Activated naive CD8-positive, alpha-beta T cell treated with anti-CD3 and anti-CD28 coated beads, Interleukin-2, amount 50 U/mL, for 24 hours (primary cell): Measurements from ENCODE around the gene CAMTA1.
A peak's percentile ranks its signal among the peaks of the same experiment; 100 is the strongest.

Experiments used
- ATAC-seq: fragments of 150-1000 bp; cut with Tn5 transposase; one replicate; pipeline ENCODE4 v1.10.0; 2021
- DNase-seq: peaks from one replicate; pipeline ENCODE4 v3.0.0; 2021
- H3K27ac Mint-ChIP-seq: one replicate; pipeline ENCODE4 v1.8.0; 2021; ENCODE audit warnings: mild to moderate bottlenecking, mixed read lengths
- H3K27me3 Mint-ChIP-seq: one replicate; pipeline ENCODE4 v1.8.0; 2021; ENCODE audit warnings: mixed read lengths
- H3K36me3 Mint-ChIP-seq: one replicate; pipeline ENCODE4 v1.8.0; 2021; ENCODE audit warnings: low read depth, mixed read lengths
- H3K4me1 Mint-ChIP-seq: one replicate; pipeline ENCODE4 v1.8.0; 2021; ENCODE audit warnings: mixed read lengths
- H3K4me3 Mint-ChIP-seq: one replicate; pipeline ENCODE4 v1.8.0; 2021; ENCODE audit warnings: mild to moderate bottlenecking, moderate library complexity, mixed read lengths
- H3K9me3 Mint-ChIP-seq: one replicate; pipeline ENCODE4 v1.8.0; 2021; ENCODE audit warnings: mixed read lengths

The CAMTA1 gene

GRCh38 chr1:7753641-7754040 is 968.4 kb downstream of the CAMTA1 start:
- Mint-ChIP-seq H3K9me3 (no peaks in the 10 kb centered on the region), H3K27me3 (peaks cover 6% of the 10 kb centered on the region), H3K4me3 (no peak overlapping the region), H3K4me1 (peaks cover 18% of the 10 kb centered on the region), H3K36me3 (no peaks in the 10 kb centered on the region), H3K27ac (no peak overlapping the region)
- ATAC-seq (no peak), DNase-seq (no peak)

DNA sequence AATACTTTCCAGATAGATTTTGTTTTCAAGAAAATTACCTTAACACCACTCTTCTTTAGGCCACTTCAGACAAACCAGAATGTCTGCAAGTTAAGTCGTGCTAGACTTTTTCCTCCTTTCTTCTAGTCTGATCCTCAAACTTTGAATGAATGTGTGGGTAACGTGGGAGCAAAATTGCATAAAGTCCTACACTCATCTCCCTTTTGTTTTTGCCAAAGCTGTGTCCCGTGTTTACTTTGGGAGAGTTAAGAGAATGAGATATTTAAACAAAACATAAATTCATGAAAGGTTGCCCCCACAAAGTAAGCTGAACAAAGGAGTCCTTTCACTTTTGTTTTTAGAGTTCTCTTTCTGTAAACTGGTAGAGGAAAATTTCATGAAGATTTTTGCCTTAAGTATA is 969.0 kb downstream of the CAMTA1 start:
- H3K4me1 Mint-ChIP-seq, result peaks cover 18% of the 10 kb centered on the region
- no peak for ATAC-seq

GRCh38 chr1:7755448-7755847 is 970.2 kb downstream of the CAMTA1 start:
- H3K27me3 Mint-ChIP-seq, result peaks cover 6% of the 10 kb centered on the region
- H3K27ac Mint-ChIP-seq, result no peak overlapping the region
- H3K36me3 Mint-ChIP-seq, result no peaks in the 10 kb centered on the region
- no peak for ATAC-seq
- DNase-seq, result no peak
- H3K9me3 Mint-ChIP-seq, result no peaks in the 10 kb centered on the region
- peaks cover 18% of the 10 kb centered on the region for H3K4me1 Mint-ChIP-seq
- H3K4me3 Mint-ChIP-seq, result no peak overlapping the region

More for the DNA sequence above, 969.0 kb downstream of the CAMTA1 start:
- no peaks in the 10 kb centered on the region for H3K36me3 Mint-ChIP-seq
- H3K9me3 Mint-ChIP-seq, result no peaks in the 10 kb centered on the region
- no peak overlapping the region for H3K27ac Mint-ChIP-seq
- H3K27me3 Mint-ChIP-seq, result peaks cover 6% of the 10 kb centered on the region
- DNase-seq, result no peak
- no peak overlapping the region for H3K4me3 Mint-ChIP-seq

DNA sequence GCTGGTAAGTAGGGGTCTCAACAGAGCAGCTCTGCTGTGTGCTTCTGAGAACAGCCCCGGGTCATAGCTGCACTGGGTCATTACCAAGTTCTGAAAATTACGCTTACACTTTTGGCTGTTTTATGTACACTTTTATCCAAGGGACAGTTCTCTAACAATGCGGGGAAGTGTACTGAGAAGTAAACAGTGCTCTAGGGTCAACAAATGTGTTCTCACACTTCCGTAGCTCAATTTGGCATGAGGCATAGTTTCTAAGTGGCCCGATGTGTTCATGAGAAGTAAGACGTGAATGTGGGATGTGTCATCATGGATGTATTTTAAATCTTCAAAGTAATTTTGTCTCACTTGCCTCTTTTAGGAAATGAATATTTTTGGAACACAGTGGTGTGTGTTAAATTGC is 975.0 kb downstream of the CAMTA1 start:
- H3K27me3 Mint-ChIP-seq, result peaks cover 5% of the 10 kb centered on the region
- DNase-seq (no peak), ATAC-seq (no peak)
- no peaks in the 10 kb centered on the region for H3K36me3 Mint-ChIP-seq
- no peaks in the 10 kb centered on the region for H3K4me1 Mint-ChIP-seq
- H3K4me3 Mint-ChIP-seq, result no peak overlapping the region
- H3K27ac Mint-ChIP-seq, result no peak overlapping the region
- no peaks in the 10 kb centered on the region for H3K9me3 Mint-ChIP-seq

DNA sequence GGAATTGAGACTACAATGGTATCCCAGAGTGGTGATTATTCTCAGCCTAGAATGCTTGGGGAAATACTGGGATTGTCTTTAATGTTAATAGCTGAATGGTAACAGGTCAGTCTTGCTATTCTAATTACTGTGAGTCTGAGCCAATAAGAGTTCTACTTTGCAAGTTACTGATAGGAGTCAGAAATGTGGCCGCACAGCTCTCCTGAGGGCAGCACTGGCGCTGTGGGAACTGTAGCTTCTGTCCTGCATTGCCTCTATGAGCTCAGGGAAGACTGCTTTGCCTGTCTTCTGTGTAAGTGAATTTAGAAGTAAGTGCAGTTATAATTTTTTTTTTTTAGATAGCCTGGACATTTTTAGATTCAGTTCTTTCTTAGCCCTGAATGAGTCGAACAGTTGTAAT is 975.8 kb downstream of the CAMTA1 start:
- H3K27me3 Mint-ChIP-seq, result peaks cover 3% of the 10 kb centered on the region
- no peaks in the 10 kb centered on the region for H3K36me3 Mint-ChIP-seq
- no peaks in the 10 kb centered on the region for H3K9me3 Mint-ChIP-seq
- no peak for DNase-seq
- H3K27ac Mint-ChIP-seq, result no peak overlapping the region
- no peak overlapping the region for H3K4me3 Mint-ChIP-seq
- H3K4me1 Mint-ChIP-seq, result no peaks in the 10 kb centered on the region
- ATAC-seq, result no peak

GRCh38 chr1:7767176-7767575 is 981.9 kb downstream of the CAMTA1 start:
- peaks cover 13% of the 10 kb centered on the region for H3K27me3 Mint-ChIP-seq
- H3K4me3 Mint-ChIP-seq, result no peak overlapping the region
- DNase-seq (no peak), ATAC-seq (no peak)
- peaks cover 11% of the 10 kb centered on the region for H3K4me1 Mint-ChIP-seq
- no peaks in the 10 kb centered on the region for H3K36me3 Mint-ChIP-seq
- no peaks in the 10 kb centered on the region for H3K9me3 Mint-ChIP-seq
- H3K27ac Mint-ChIP-seq, result no peak overlapping the region

GRCh38 chr1:7768583-7768982 is 983.3 kb downstream of the CAMTA1 start:
- peaks cover 25% of the 10 kb centered on the region for H3K4me1 Mint-ChIP-seq
- DNase-seq, result no peak
- no peak overlapping the region for H3K4me3 Mint-ChIP-seq
- no peak overlapping the region for H3K27ac Mint-ChIP-seq
- peaks cover 12% of the 10 kb centered on the region for H3K27me3 Mint-ChIP-seq
- no peak for ATAC-seq
- no peaks in the 10 kb centered on the region for H3K9me3 Mint-ChIP-seq
- H3K36me3 Mint-ChIP-seq, result peaks cover 5% of the 10 kb centered on the region

- Mint-ChIP-seq H3K9me3 (no peaks in the 10 kb centered on the region), H3K27me3 (peaks cover 12% of the 10 kb centered on the region), H3K36me3 (peaks cover 14% of the 10 kb centered on the region), H3K4me1 (peaks cover 30% of the 10 kb centered on the region), H3K4me3 (peak overlapping the region; percentile 19), H3K27ac (no peak overlapping the region)
- ATAC-seq (no peak), DNase-seq (no peak)
Observed at GRCh38 chr1:7769673-7770412, 984.6 kb downstream of the CAMTA1 start.

DNA sequence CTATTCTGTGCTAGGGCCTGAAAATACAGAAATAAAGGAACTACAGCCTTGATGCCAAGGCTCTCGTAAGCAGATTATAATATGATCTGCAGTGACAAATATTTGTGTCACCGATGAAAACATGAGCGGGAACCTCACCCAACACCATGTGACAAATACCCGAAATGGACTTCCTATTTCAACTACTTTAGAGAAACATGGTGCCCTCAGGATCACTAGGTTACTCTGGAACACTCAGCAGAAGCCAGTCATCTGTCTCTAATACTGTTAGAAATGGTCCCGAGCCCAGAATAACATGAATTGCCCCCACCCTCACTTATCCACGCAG is 985.4 kb downstream of the CAMTA1 start:
- H3K4me3 Mint-ChIP-seq, result peak overlapping the region; percentile 87
- peaks cover 16% of the 10 kb centered on the region for H3K36me3 Mint-ChIP-seq
- peak overlapping the region; percentile 75 for H3K27ac Mint-ChIP-seq
- H3K4me1 Mint-ChIP-seq, result peaks cover 32% of the 10 kb centered on the region
- peaks cover 12% of the 10 kb centered on the region for H3K27me3 Mint-ChIP-seq
- no peak for DNase-seq
- ATAC-seq, result peak; percentile 7
- no peaks in the 10 kb centered on the region for H3K9me3 Mint-ChIP-seq

- DNase-seq (peak; percentile 91), ATAC-seq (peak; percentile 90)
- no peaks in the 10 kb centered on the region for H3K9me3 Mint-ChIP-seq
- peak within 1 kb of the TSS; percentile 75 for H3K27ac Mint-ChIP-seq
- H3K36me3 Mint-ChIP-seq, result peaks cover 16% of the 10 kb centered on the region
- H3K4me1 Mint-ChIP-seq, result peaks cover 32% of the 10 kb centered on the region
- H3K4me3 Mint-ChIP-seq, result peak within 1 kb of the TSS; percentile 87
- H3K27me3 Mint-ChIP-seq, result peaks cover 12% of the 10 kb centered on the region
Observed at GRCh38 chr1:7770997-7771822, 986.0 kb downstream of the CAMTA1 start, which contains the start of gene VAMP3. Gene VAMP3, plus strand, starts transcription at chr1:7771296. Its CDS starts 88 bp downstream, at chr1:7771384.

- Mint-ChIP-seq H3K27me3 (peaks cover 12% of the 10 kb centered on the region), H3K9me3 (no peaks in the 10 kb centered on the region), H3K4me3 (peak overlapping the region; percentile 87), H3K36me3 (peaks cover 19% of the 10 kb centered on the region), H3K27ac (peak overlapping the region; percentile 69), H3K4me1 (peaks cover 32% of the 10 kb centered on the region)
- no peak for DNase-seq
- ATAC-seq, result no peak
Observed at GRCh38 chr1:7771823-7772299, 986.6 kb downstream of the CAMTA1 start.

- peaks cover 30% of the 10 kb centered on the region for H3K4me1 Mint-ChIP-seq
- H3K27ac Mint-ChIP-seq, result no peak overlapping the region
- no peaks in the 10 kb centered on the region for H3K27me3 Mint-ChIP-seq
- H3K36me3 Mint-ChIP-seq, result peaks cover 27% of the 10 kb centered on the region
- DNase-seq, result no peak
- no peak overlapping the region for H3K4me3 Mint-ChIP-seq
- no peaks in the 10 kb centered on the region for H3K9me3 Mint-ChIP-seq
- no peak for ATAC-seq
Observed at GRCh38 chr1:7777591-7777990, 992.3 kb downstream of the CAMTA1 start.

DNA sequence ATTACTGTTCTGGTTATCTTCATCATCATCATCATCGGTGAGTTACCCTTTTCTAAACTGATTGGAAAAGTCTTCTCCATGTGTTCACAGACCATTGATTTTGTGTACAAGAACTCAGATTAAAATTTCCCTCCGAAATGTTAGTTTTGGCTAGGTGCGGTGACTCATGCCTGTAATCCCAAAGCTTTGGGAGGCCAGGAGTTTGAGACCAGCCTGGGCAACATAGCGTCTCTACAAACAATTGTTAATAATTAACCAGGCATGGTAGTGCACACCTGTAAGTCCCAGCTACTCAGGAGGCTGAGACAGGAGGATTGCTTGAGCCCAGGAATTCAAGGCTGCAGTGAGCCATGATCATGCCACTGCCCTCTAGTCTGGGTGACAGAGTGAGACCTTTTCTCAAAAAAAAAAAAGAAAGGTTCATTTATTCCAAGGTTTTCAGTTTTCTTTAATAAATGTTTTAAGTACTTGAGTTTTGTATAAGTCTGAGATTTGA is 992.9 kb downstream of the CAMTA1 start:
- H3K36me3 Mint-ChIP-seq, result peaks cover 26% of the 10 kb centered on the region
- ATAC-seq (no peak), DNase-seq (no peak)
- no peaks in the 10 kb centered on the region for H3K27me3 Mint-ChIP-seq
- no peaks in the 10 kb centered on the region for H3K9me3 Mint-ChIP-seq
- no peak overlapping the region for H3K4me3 Mint-ChIP-seq
- peaks cover 29% of the 10 kb centered on the region for H3K4me1 Mint-ChIP-seq
- no peak overlapping the region for H3K27ac Mint-ChIP-seq

- H3K27ac Mint-ChIP-seq, result peak overlapping the region; percentile 32
- H3K4me1 Mint-ChIP-seq, result peaks cover 26% of the 10 kb centered on the region
- H3K36me3 Mint-ChIP-seq, result peaks cover 15% of the 10 kb centered on the region
- ATAC-seq (no peak), DNase-seq (no peak)
- H3K27me3 Mint-ChIP-seq, result no peaks in the 10 kb centered on the region
- no peak overlapping the region for H3K4me3 Mint-ChIP-seq
- H3K9me3 Mint-ChIP-seq, result no peaks in the 10 kb centered on the region
Observed at GRCh38 chr1:7780976-7781375, 995.7 kb downstream of the CAMTA1 start.

DNA sequence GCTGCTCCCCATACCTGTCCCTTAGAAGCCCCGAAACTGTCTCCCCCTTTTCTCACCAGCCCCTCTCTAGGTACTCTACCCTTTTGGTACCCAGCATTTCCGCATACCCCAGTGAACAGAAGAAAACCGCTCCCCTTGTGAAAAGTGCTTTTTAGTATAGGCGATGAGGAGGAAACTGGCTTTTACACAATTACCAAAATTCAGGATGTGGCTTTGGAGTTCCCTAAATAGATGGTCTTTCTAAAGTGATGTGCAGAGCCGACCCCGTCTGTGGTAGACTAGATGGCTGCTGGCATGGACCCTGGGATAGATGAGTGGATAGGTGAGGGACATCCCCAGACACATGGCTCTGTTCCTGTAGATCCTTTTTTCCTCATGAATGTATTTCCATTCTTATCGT is 996.2 kb downstream of the CAMTA1 start:
- DNase-seq (no peak), ATAC-seq (no peak)
- H3K27ac Mint-ChIP-seq, result peak overlapping the region; percentile 32
- H3K9me3 Mint-ChIP-seq, result no peaks in the 10 kb centered on the region
- H3K27me3 Mint-ChIP-seq, result no peaks in the 10 kb centered on the region
- no peak overlapping the region for H3K4me3 Mint-ChIP-seq
- H3K4me1 Mint-ChIP-seq, result peaks cover 26% of the 10 kb centered on the region
- H3K36me3 Mint-ChIP-seq, result peaks cover 14% of the 10 kb centered on the region
